ENCODE results near the gene CIAO2B.
"Not testable (repeated sequence)": the region's sequence is repeated elsewhere in the genome, so short reads cannot be mapped to it uniquely, and the experiment has no call there.

The CIAO2B gene

GRCh38 chr16:66956154-66956457 lies 21.9 kb upstream of the CIAO2B start:
- DNase-seq = not testable (repeated sequence)

GRCh38 chr16:66955363-66956153 lies 21.4 kb upstream of the CIAO2B start:
- DNase-seq = not testable (repeated sequence)

GRCh38 chr16:66954097-66954659 lies 20.0 kb upstream of the CIAO2B start:
- DNase-seq = peak in 42 of 56 donors; percentile 6 to 84 (median 44)

GRCh38 chr16:66953462-66954096 lies 19.4 kb upstream of the CIAO2B start:
- no peak for DNase-seq

GRCh38 chr16:66952430-66953110 lies 18.4 kb upstream of the CIAO2B start:
- no peak for DNase-seq

GRCh38 chr16:66950971-66951790 lies 17.0 kb upstream of the CIAO2B start:
- no peak for DNase-seq

GRCh38 chr16:66950437-66950836 lies 16.2 kb upstream of the CIAO2B start:
- DNase-seq = no peak

GRCh38 chr16:66949472-66949871 lies 15.3 kb upstream of the CIAO2B start:
- DNase-seq = no peak

GRCh38 chr16:66948837-66949225 lies 14.6 kb upstream of the CIAO2B start:
- no peak for DNase-seq

GRCh38 chr16:66948134-66948836 lies 14.1 kb upstream of the CIAO2B start:
- DNase-seq = peak in 3 of 56 donors; percentile 22 to 35 (median 23)

GRCh38 chr16:66947302-66948065 lies 13.3 kb upstream of the CIAO2B start:
- peak in 50 of 56 donors; percentile 9 to 93 (median 56) for DNase-seq

GRCh38 chr16:66946974-66947301 lies 12.7 kb upstream of the CIAO2B start:
- no peak for DNase-seq

- no peak for DNase-seq
Measured at GRCh38 chr16:66946541-66946940, 12.3 kb upstream of the CIAO2B start.

- no peak for DNase-seq
Measured at GRCh38 chr16:66945939-66946338, 11.7 kb upstream of the CIAO2B start.

GRCh38 chr16:66944971-66945370 lies 10.8 kb upstream of the CIAO2B start:
- DNase-seq = not testable (repeated sequence)

GRCh38 chr16:66944054-66944441 lies 9.8 kb upstream of the CIAO2B start:
- no peak for DNase-seq

GRCh38 chr16:66943426-66944053 lies 9.3 kb upstream of the CIAO2B start:
- DNase-seq = no peak

- DNase-seq = no peak
Measured at GRCh38 chr16:66942981-66943380, 8.8 kb upstream of the CIAO2B start.

GRCh38 chr16:66940236-66940635 lies 6.0 kb upstream of the CIAO2B start:
- no peak for DNase-seq

GRCh38 chr16:66939366-66939765 lies 5.2 kb upstream of the CIAO2B start:
- DNase-seq = no peak

Measured in amygdala (tissue), 56 donors.